GM12891 (cell line): ENCODE data around the gene SLAMF7.

Experiments used
- DNase-seq: peaks from one replicate; pipeline ENCODE4 v3.0.0; 2011; ENCODE audit warnings: low spot score; ENCODE audit not compliant: insufficient read length
- FAIRE-seq: peaks from 2 replicates; lab custom pipeline; 2011; peaks lifted over from hg19 to GRCh38; lab: Jason Lieb, UNC
- PAX5 ChIP-seq: IDR thresholded peaks from 2 replicates; pipeline ENCODE4 v1.6.1; 2011; ENCODE audit warnings: low read length, moderate library complexity, mild to moderate bottlenecking; ENCODE audit not compliant: insufficient read depth, severe bottlenecking
- POLR2A ChIP-seq: IDR thresholded peaks from 2 replicates; pipeline ENCODE4 v1.6.1; 2011; ENCODE audit warnings: low read depth, low read length, control low read depth
- POLR2AphosphoS5 ChIP-seq: IDR thresholded peaks from 2 replicates; pipeline ENCODE4 v1.6.1; 2011; ENCODE audit warnings: low read depth, low read length, control low read depth
- POU2F2 ChIP-seq: IDR thresholded peaks from 2 replicates; pipeline ENCODE4 v1.6.1; 2011; ENCODE audit warnings: low read depth, mild to moderate bottlenecking, control low read depth, low read length, moderate library complexity
- SPI1 ChIP-seq: IDR thresholded peaks from 2 replicates; pipeline ENCODE4 v1.6.1; 2011; ENCODE audit warnings: low read depth, low read length, control low read depth
- TAF1 ChIP-seq: IDR thresholded peaks from 2 replicates; pipeline ENCODE4 v1.6.1; 2011; ENCODE audit warnings: low read depth, low read length, control low read depth

Gene SLAMF7

DNA sequence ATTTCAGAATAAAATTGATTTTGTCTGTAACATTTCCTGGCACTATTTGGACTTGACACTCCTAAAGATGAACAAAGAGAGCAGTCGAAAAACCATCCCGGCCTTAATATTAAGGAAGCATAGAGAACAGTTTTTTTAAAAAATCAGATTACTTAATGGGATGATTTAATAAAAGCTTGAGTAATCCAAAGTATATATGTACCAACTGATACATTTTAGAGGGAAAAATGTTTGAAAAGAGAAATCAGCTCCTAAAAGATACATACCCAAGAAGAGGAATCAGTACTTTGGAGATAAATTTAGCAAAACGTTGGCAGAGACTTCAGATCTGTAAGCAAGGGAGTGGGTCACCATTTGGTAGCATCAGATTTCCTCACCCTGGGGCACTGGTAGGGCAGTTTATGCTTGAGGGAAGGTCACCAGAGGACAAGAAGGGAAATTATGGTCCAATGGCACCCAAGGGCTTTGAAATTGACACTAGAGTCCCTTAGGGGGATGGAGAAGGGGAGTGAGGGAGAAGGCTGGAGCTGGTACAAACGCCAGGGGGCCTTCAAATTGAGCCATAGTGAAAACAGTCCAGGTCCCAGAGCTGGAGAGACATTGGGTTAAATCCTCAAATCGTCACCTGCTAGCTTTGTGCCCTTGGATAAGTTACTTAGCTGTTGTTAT, 5.9 kb downstream of the SLAMF7 start:
- peak; percentile 54 for FAIRE-seq
- no peak for DNase-seq
- no peak for TF ChIP-seq POU2F2
- TF ChIP-seq POLR2AphosphoS5 = peak; percentile 66

DNA sequence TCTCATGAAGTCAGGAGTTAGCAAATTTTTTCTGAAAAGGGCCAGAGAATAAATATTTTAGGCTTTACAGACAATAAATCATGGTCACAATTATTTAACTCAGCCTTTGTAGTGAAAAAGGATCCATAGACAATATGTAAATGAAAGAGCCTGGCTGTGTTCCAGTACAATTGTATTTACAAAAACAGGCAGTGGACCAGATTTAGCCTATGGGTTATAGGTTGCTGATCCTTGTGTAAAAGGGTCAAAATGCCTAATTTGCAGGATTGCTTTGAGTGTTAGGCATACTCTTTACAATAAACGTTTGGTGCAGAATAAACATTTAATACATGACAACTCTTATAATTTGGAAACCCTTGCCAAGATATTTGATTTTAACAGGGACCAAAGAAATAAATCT, 6.5 kb downstream of the SLAMF7 start:
- FAIRE-seq = no peak
- TF ChIP-seq PAX5 (no peak), POLR2AphosphoS5 (no peak), POLR2A (no peak), SPI1 (no peak)
- no peak for DNase-seq

DNA sequence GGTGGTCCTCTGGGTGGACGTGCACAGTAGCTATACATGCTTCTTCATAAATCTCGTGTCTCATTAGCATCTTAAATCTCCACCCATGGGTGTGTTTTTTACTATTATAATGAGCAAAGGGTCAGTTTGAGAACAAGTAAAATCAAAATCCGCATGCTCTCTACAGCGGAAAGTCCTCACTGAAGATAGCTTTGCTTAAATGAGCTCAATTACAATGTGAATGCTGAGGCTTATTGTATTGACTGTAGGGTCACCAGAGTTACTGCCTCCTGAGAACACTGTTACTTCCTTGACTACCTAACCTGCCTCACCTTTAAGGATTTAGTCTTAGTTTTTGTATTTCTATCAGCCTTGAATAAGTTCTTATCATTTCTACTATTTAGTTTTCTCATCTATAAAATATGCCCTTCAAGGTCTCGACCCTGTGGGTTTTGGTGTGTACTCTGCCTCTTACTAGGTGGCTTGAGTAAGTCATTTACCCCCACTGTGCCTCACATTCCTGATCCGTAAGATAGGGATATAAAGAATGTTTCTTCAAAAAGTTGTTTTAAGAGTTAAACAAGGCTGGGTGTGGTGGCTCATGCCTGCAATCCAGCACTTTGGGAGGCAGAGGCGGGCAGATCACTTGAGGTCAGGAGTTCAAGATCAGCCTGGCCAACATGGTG, 7.9 kb downstream of the SLAMF7 start:
- FAIRE-seq = peak; percentile 58
- TF ChIP-seq TAF1 (no peak), PAX5 (no peak), POU2F2 (no peak), POLR2AphosphoS5 (no peak), POLR2A (no peak), SPI1 (no peak)

DNA sequence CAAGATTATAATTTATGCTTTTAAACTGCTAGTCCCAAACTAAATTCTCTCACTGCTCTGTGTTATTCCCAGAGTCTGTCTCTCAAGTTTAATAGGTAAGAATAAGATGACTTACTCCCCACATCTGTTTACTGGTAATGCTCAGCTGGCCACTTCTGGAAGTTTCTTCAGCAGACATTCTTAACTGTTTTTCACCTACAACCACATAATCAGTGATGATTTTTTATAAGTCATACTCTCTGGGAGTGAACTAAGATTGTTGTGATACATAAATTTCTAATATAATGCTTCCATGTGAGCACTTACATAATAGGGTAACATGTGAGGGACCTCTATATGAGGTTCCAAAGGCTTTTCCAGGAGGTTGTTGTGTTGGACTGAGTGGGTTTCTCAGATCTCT, 8.7 kb downstream of the SLAMF7 start:
- no peak for DNase-seq
- no peak for FAIRE-seq
- TF ChIP-seq PAX5 (no peak), POLR2AphosphoS5 (no peak), SPI1 (no peak), POLR2A (no peak), POU2F2 (no peak), TAF1 (no peak)

More for the DNA sequence above, 7.9 kb downstream of the SLAMF7 start:
- DNase-seq = no peak

DNA sequence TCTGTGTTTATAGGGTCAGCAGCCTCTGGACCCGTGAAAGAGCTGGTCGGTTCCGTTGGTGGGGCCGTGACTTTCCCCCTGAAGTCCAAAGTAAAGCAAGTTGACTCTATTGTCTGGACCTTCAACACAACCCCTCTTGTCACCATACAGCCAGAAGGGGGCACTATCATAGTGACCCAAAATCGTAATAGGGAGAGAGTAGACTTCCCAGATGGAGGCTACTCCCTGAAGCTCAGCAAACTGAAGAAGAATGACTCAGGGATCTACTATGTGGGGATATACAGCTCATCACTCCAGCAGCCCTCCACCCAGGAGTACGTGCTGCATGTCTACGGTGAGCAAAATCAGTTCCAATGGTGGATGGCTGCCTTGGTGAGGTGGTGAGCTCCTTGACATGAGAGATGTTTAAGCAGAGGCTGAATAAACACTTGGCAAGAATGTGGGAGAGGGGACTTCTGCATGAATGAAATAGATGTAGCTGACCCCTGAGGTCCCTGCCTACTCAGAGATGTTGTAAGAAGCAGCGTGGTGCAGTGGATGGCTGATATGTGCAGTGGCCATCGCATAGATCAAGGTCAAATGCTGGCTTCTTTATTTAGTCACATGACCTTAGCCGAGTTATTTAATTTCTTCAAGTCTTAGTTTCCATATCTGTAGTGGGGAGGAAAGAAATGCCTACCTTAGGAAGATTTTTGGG, 9.3 kb downstream of the SLAMF7 start:
- FAIRE-seq (peak; percentile 70), DNase-seq (no peak)
- no peak for TF ChIP-seq PAX5
- TF ChIP-seq POU2F2 = no peak
- TF ChIP-seq TAF1 = no peak
- TF ChIP-seq SPI1 = no peak
- TF ChIP-seq POLR2A = no peak
- TF ChIP-seq POLR2AphosphoS5 = no peak

DNA sequence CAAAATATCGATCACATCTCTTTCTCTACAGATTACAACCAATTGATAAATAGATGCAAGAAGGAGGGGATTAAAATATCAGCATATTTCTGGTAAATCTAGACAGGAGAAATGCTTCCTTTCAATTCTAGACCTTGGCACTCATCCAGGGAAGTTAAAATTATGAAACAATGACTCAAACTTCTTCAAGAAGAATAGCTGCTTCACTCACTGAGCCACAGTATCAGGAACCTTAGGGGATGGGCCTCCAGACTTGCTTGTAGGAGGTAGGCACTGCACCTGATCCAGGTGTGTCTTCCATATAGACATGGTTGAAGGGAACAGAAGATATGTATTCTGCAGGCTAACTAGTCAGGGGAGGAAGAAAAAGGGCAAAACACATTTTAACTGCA, 9.8 kb downstream of the SLAMF7 start:
- DNase-seq = no peak
- TF ChIP-seq SPI1 (no peak), TAF1 (no peak), POLR2AphosphoS5 (no peak), POU2F2 (no peak), PAX5 (no peak), POLR2A (no peak; the same call in 1 of the 2 replicates)
- FAIRE-seq = peak; percentile 62

- TF ChIP-seq TAF1 (no peak), POU2F2 (no peak), POLR2AphosphoS5 (no peak), POLR2A (no peak), SPI1 (no peak), PAX5 (no peak)
- peak; percentile 75 for FAIRE-seq
- DNase-seq = no peak
Observed at GRCh38 chr1:160750608-160751007, 11.6 kb downstream of the SLAMF7 start.

DNA sequence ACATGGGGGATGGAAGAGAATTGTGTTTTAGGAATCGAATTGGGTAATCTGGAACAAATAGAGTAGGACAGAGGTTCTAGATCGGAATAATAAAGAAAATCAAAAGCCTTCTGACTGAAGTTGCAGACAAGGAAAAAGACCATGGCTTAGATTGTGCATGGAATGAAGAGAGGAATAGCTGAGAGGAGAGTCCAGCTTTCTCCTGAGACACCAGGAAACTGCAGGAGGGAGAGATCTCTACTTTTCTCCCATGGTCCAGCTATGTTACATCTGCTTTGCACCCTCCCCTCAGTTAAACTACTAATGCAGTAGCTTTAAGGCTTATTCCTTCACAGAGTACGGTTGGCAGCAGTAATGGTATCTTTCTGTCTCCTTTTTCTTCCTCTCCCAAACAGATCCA, 13.4 kb downstream of the SLAMF7 start:
- FAIRE-seq (no peak), DNase-seq (no peak)
- TF ChIP-seq POLR2A (no peak), TAF1 (no peak), SPI1 (no peak), POU2F2 (no peak), POLR2AphosphoS5 (no peak), PAX5 (no peak)

GRCh38 chr1:160752924-160753323, 13.9 kb downstream of the SLAMF7 start:
- DNase-seq (no peak), FAIRE-seq (no peak)
- no peak for TF ChIP-seq POLR2AphosphoS5
- no peak for TF ChIP-seq PAX5
- TF ChIP-seq POLR2A = no peak
- no peak for TF ChIP-seq SPI1
- TF ChIP-seq TAF1 = no peak
- no peak for TF ChIP-seq POU2F2

DNA sequence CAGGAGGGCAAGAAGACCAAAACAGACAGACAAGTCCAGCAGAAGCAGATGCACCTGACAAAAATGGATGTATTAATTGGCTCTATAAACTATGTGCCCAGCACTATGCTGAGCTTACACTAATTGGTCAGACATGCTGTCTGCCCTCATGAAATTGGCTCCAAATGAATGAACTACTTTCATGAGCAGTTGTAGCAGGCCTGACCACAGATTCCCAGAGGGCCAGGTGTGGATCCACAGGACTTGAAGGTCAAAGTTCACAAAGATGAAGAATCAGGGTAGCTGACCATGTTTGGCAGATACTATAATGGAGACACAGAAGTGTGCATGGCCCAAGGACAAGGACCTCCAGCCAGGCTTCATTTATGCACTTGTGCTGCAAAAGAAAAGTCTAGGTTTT, 14.5 kb downstream of the SLAMF7 start:
- peak; percentile 52 for FAIRE-seq
- TF ChIP-seq SPI1 (no peak), POLR2AphosphoS5 (peak; percentile 57), POU2F2 (no peak)
- DNase-seq = no peak

DNA sequence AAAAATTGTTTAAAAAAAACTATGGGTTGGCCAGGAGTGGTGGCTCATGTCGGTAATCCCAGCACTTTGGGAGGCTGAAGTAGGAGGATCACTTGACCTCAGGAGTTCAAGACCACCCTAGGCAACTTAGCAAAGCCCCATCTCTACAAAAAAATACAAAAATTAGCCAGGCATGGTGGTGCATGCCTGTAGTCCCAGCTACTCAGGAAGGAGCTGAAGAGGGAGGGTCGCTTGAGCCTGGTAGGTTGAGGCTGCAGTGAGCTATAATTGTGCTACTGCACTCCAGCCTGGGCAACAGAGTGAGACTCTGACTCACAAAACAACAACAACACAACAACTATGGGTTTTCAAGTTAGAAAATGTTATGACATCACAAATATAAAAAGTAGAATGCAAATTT, 16.4 kb downstream of the SLAMF7 start:
- peak; percentile 77 for FAIRE-seq
- no peak for TF ChIP-seq PAX5
- TF ChIP-seq POU2F2 = peak; percentile 18; the same call in 1 of the 2 replicates
- no peak for TF ChIP-seq SPI1
- TF ChIP-seq POLR2A = no peak; the same call in 1 of the 2 replicates
- TF ChIP-seq TAF1 = no peak
- no peak for DNase-seq
